Suppressor macrophage treated with lipopolysaccharide for 1 hour (primary cell): Measurements from ENCODE around the gene MTIF3.

Source experiments
- DNase-seq, 3 donors: peaks; one replicate each; pipeline ENCODE4 v3.0.0-alpha.2; 2020 to 2022

Gene MTIF3

DNA sequence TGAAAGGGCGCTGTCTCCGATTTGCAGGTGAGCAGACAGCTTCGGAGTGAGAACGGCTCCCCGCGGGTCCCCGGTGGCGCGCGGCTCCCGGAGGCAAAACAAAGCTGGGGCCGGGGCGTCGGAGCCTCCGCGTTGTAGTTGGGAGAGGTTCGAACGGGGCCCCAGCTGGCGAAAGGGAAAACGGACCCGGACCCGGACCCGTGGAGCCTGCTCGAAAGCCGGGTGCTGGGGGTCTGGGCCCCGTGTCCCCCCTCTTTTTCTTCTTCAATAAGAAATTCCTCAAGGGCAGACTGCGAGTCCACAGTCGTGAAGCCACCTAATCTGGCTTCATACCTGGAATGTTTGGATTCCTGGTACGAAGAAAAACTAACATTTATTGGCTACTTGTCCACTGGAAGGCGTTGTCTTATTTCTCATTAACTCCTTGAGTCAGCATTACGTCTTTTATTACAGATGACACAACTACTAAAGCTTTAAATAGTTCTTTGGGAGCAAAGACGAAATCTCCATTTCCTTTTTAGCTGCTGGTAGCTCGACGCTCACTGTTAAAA lies 632 bp upstream of the MTIF3 start:
- DNase-seq = peak; percentile 58 to 73 (median 59)

DNA sequence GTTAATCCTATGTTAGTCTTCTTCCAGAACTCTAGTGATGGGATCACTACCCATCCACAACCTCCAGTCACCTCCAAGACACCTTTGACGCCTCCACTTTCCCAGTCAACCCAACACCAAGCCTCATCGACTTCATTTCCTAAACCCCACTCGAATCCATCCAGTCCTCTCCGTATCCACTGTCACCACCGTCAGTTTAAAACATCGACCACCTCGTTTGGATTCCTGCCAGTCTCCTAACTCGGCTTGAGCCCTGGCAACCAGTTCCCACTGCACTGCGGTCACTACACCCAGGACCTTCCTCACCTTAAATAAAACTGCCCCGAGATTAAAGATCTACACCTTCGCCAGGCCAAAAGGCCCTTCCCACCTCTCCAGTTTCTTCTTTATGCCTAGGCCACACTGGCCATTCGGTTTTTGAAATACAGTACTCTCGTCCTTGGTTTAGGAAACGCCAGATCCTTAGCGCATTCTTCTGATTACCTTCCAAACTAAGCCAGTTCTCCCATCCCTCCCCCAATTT lies 1.2 kb downstream of the MTIF3 start:
- no peak for DNase-seq

DNA sequence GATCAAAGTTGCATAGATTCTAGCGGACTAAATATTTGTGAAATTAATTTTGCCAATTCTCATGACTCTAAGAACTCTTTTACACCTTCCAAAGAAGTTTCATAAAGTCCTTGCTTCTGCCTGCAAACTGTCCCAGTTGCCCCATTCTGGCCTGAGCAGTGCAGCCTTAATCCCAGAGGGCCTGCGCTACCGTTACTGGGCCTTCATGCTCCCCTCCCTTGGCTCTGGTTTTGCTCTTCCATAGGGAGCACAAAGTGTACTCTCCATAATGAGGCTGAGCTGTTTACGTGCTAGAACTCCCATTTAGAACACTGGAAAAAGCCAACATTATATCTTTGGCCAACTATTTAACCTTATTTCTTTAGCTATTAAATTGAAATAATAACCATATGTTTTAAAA lies 2.1 kb downstream of the MTIF3 start:
- no peak for DNase-seq

DNA sequence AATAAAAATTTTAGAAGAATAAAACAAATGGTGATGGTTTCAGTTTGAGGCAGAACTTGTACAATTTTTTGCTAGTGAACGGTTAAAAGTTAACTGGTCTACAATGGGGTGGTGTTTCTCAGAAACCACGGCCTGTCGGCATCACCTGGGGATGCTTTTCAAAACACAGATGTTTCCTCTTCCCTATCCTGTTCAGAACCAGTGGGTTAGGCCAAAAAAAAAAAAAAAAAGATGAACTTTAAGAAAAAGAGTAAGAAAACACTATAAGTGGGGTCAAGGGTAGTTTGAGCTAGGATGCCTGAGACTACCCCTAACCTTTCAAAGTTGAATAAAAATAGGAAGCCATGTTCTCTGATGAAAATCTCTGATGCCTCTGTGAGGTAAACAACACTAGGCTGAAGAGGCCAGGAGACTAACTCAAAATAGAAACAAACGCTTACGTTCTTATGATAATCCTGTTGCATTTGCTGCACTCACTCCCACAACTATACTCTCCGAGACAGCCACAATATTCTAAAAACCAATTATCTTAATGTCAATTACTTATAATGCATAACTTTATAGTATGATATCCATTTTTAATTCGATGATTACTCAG lies 3.3 kb downstream of the MTIF3 start:
- no peak for DNase-seq

DNA sequence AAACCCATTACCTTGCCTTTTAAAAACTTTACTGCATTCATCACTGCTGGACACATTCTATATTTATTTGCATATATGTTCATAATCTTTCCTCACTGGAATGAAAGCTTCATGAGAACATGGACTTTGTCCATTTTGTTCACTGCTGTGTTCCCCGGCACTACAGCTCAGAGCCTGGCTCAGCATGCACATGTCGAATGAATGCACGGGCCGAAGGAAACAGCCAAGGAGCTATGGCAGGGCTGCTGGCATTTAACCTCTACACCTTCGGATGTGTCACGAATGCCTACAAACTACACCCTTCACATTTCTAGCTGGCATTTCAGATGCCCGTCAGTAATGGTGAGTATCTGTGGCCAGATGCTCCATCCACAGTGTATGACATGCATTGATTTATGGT lies 7.6 kb downstream of the MTIF3 start:
- no peak for DNase-seq

DNA sequence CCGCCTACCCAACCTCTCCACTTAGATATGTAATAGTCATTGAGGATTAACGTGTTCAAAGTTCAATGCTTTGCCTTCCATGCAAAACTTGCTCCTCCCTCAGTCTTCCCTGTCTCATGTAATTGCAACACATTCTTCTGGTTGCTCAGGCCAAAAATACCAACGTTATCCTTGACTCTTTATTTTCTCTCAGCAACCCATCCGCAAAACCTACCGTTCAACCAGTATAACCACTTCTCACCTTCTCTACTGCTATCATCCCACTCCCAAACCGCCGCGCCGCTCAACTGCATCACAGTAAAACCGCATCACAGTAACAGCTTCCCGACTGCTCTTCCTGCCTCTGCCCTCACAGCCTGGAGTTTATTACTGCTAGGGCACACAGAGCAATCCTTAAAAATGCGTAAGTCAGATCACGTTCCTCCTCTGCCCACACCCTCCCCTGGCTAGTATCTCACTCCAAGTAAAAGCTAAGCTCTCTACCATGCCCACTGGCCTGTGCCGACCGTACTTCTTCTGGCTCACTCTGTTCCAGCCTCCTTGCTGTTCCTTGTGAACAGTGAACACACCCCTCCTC lies 8.2 kb downstream of the MTIF3 start:
- no peak for DNase-seq

DNA sequence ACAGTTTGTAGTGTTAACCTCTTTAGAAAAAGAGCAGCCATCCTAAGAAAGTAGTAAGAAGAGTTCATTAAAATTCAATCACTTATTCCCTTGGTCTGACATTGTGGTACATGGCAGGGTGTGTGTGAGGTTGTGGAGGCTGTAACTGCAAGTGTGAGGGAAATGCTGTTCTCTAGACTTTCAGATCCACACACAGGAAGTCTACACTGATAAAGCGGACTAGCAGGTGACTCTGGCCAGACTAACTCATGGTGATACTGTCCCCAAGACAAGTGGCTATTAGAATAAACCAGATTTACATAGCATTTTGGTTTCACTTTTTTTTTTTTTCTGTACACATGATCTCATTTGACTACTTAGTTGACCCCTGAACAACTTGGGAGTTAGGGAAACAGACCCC lies 10.0 kb downstream of the MTIF3 start:
- DNase-seq = no peak

DNA sequence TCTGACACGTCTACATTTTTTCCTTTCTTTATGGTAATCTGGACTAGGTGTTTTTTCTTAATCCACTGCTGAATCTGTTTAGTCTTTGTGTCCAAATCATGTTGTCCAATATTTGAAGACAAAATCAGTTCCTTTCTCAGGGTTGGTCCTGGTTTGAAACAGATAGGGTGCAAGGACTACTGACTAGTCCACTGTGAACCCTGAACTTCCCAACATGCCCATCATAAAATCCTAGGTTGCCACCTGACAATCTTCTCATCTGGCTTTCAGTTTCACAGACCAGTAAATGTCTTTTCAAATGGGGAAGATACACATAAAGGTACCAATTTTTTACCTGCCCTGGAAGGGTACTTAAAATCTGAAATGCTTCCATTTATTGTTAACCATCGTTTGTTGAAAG lies 13.2 kb downstream of the MTIF3 start:
- no peak for DNase-seq

DNA sequence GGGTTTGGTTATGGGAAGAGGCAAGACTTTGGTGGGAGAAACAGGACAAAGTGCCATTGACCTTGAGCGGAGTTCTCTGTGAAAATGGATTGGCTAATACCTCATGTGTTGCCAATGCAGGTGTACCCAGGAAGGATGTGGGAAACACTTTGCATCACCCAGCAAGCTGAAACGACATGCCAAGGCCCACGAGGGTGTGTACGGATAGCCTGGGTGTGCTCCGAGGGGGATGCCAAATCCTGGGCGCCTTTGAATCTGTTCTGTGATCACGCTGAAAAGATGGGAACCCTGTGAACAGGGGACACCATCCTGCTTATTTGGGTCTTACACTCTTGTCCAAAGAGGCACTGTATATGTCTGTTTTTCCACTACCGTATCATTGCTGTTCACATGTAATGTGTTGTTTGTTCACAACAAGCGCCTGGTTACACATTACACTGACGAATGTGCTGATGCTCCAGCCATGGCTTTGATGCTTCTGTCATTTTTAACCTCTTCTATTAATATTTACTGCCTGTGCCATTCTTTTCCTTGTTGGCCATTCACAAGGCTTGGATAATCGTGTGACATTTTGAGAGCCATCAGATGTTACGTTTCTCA lies 17.7 kb downstream of the MTIF3 start:
- DNase-seq = no peak

DNA sequence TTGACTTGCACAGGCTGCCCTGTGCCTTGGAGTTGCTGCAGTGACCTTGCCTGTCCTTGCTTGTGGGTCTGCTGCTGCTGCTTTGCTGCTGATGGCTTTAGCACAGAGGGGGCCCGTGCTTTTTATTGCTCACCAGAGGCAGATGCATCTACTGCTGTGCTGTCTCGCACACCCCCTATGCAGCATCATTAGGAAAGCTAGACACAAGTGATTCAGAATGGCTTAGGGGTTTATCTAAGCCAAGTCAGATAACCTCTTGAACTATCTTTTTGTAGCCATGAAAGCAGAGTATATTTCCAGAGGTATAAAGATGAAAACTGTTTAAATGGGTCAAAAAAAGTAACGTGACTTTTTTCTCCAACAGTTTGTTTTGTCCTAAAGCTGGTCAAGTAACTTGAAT lies 18.2 kb downstream of the MTIF3 start:
- DNase-seq = no peak

DNA sequence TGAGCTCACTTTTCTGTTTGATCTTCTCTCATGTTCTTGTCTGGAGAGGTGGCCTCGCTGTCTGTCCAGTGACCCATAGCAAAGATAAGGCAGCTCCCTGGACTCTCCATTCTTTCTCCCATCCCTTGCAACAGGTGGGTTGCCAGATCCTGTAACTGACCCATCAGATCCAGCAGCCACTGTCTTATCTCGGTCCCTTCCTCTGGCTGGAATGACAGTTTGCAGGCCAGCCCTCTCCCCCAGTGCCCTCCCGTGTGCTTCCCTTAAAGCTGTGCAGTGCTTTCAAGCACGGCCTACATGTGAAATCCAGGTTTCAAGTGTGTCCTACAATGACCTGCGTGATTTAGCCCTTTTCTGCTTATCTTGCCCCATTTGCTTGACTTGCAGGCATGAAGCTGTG lies 22.2 kb downstream of the MTIF3 start:
- DNase-seq = no peak

DNA sequence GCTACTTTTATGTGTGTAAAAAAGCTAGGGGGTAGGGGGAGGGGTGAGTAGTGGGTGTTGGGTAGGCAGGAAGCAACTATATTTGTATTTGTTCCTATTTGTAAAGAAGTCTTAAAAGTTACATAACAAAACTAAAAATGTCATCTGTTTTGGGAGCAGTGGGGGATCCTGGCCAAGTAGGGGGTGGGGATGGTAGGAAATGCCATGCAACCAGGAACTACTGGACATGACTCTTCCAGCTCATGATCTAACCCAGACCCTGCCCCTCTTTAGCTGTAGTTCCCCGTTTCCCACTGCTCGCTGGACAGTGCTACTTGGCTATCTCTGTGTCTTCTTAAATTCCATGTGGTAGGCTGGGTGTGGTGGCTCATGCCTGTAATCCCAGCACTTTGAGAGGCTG lies 22.7 kb downstream of the MTIF3 start:
- peak; percentile 63 to 80 (median 76) for DNase-seq

DNA sequence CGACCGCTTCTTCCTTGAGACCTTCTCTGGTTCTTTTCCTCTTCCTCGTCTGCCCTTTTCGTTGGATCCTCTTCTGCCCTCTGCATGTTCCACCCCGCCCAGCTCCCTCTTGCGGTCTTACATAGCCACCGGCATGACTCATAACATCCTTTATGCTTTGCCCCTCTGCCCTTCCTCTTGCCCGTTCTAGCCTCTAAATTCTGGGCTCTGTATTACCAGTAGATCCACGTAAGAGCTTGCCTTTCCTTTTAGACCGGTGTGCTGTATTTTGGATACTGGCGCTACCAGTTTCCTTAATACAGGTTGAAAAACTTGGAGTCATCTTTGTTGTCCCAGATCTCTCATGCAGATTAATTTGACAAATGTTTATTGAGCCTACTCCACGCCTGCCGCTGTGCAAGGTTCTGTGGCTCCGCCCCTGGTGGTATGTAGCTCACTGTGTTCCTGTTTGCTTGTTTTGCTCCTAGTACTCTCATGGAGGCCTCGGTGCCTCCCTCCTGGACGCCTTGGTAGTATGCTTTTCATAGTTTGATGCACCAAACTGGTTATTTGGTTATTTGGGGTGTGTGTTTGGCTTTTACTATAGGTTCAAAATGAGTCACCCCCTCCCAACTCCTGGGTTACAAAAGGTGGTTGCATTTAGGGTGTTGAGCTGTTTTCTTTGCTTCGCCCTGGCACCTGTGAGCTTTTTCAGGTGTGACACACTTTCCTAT lies 24.3 kb downstream of the MTIF3 start:
- peak; percentile 92 for DNase-seq

DNA sequence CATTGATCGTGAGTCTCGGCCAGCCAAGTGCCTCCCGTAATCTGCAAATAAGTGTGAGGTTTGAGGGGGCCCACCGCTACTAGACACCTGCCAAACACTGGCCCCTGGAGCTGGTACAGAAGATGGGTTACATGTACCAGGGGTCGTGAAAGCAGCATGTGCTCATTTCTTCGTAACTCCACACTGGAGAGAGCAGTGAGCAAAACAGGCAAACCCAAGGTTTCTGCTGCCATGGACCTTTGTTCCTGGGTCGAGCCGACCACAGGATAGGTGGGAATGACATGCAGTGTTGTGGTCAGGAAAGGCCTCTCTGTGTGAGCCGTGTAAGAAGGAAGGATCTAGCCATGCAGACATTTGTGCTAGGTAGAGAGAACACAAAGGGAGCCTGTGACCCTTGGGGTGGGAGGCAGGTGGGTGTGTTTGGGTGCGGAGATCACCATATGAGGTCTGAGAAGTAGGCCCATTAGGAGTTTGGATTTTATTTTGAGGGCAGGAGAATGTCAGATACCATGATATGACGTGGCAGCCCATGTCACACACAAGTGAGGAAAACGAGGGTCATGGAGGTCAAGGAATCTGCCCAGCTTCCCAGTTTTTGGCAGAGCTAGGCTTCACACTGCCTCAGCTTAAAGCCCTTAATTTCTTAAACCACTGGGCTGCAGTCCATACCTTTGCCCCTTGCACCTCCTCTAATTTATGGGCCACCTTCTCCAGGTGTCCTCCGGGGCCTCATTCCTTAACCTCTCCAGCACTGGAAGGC lies 25.0 kb downstream of the MTIF3 start:
- peak in 2 of 3 donors; percentile 28 to 46 for DNase-seq

DNA sequence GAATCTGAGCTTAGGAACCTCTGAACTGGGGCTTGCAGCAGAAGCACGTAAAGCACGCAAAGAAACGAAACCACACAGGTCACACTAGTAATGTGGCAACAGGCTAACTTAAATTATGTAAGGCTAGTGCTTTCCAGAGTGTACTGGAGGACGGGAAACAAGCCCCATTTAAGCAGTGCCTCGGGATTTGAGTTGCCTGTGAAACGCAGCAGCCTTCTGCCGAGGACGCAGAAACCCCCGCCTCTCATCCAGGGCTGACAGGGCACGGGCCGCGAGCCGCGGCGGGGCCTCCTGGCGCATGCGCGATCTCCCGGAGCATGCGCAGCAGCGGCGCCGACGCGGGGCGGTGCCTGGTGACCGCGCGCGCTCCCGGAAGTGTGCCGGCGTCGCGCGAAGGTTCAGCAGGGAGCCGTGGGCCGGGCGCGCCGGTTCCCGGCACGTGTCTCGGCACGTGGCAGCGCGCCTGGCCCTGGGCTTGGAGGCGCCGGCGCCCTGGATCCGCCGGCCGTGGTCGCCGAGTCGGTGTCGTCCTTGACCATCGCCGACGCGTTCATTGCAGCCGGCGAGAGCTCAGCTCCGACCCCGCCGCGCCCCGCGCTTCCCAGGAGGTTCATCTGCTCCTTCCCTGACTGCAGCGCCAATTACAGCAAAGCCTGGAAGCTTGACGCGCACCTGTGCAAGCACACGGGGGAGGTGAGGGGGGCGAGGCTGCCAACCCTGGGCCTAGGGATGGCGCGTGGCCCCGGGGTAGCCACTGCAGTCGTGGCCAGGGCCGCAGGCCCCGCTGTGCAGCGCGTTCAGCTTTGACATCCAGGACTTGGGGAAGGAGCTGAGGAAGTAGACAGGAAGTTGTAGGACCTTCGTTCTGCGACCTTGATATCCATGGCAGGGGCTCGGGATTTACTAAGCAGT lies 25.9 kb downstream of the MTIF3 start, which contains the start of gene GTF3A:
TSS of gene GTF3A (plus strand) at position 374 of the 912 bp plus-strand sequence.
- peak; percentile 92 to 96 (median 96) for DNase-seq

DNA sequence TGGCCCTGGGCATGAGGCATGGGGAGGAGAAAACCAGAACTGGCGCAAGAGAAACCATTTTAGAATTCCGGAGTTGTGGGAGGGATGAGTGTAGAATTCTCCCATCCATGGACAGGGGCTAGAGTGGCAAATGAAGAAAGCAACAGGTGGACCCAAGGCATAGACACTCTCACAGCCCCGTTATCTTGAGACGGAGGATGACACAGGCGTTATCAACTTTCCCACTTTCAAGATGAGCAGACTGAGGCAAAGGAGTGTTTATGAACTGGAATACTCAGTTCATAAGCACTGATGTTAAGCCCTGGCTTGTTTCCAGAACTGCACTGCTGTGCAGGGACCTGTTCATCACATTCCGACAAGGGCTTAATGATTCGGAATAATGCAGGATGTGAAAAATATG lies 27.0 kb downstream of the MTIF3 start:
- DNase-seq = no peak

DNA sequence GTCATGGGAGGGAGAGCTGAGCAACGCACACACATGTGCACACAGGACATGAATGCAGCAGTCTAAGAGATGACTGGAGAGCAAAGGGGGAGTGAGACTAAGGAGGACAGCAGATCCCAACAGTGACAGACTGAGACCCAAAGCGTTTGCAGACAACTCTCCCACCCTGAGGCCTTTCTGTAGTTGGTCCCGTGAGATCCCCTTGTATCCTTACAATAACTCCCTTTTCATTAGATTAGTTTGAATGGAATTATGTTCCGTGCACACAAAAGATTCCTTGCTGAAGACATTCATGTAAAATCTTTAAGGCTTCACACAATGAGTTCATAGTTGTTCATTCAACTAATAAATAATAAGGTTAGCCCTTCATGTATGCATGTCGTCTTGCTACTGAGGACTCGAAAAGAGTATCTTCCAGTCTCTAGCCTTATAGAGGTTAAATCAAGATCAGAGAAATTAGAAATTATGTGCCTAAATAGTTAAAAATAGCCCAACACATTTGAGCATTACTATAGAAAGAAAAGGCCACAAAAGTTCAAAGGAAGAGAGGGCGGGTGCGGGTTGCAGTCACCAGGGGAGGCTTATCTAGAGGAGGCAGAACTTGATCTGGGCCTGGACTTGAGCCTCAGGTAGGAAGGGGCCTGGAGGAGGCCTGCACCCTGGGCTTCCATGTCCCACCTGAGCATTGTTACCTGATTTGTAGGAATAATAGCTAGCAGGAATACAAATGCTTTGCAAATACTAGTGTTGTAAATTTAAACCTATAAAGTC lies 29.1 kb downstream of the MTIF3 start:
- DNase-seq = no peak

DNA sequence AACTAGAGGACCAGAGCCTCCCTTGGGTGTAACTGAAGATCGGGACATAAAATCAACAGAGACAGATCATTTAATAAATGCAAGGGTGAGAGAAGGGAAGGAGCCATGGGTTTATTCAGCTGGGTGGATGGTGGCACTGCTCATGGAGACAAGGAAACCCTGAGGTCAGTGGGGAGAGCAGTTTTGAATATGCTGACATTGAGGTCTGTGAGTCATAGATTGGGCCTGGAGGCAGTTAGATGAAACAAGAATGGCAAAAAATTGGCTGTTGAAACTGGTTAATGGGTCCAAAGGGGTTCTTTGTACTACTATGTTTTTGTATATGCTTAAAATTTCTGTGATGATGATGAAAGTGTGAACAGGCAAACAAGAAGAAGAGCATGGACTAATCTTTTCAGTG lies 31.0 kb downstream of the MTIF3 start:
- peak in 2 of 3 donors; percentile 21 to 29 for DNase-seq

DNA sequence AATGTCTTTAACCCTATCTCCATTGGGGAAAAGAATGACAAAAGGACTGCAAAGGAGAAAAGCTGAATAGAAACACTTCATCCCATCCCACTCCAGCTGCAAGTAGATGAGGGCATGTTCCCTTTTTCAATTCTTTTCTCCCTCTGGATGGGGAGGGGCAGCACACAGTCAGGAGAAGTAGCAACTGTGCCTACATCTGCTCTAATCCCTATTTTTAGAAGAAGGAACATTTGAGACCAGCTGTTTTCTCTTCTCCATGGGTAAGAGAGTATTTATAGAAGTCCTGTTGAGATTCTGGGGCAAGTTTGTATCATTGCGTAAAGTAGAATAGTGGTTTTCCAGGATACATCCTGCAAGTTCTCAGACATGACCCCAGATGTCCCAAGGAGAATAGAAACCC lies 35.2 kb downstream of the MTIF3 start:
- DNase-seq = peak; percentile 16 to 38 (median 35)

DNA sequence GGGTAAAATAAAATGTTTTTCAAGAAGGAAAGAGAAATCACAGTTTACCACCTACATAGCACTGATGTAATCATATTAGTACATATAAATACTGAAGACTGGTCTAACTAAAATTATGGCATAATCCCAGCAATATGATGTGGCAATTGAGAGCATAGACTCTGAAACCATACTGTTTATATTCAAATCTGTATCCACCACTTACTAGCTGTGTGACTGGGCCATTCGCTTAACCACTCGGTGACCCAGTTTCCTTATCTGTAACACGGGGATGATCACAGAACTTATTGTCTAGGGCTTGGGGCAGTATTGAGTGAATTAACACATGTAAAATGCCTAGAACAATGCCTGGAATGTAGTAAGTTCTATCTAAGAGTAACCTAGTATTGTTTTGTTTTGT lies 39.0 kb downstream of the MTIF3 start:
- DNase-seq = peak; percentile 23 to 54 (median 33)

DNA sequence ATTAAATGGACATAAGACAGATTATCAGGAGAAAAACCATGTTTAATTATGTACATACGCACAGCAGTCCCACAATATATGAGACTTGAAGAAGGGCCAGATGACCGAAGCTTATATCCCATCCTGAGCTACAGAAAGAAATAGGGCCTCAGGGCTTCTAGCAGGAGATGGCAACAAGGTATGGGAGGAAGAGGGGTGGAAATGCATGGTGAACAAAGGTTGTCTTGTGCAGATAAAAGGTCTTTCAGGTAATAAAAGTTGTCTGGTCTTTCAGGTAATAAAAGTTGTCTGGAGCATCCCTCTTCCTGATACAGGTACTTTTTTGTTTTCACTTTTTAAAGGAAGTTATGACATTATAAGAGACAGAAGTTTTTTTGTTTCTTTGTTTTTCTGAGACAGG lies 41.4 kb downstream of the MTIF3 start:
- DNase-seq = no peak
